ENCODE measurements around the gene KATNB1.

DNA sequence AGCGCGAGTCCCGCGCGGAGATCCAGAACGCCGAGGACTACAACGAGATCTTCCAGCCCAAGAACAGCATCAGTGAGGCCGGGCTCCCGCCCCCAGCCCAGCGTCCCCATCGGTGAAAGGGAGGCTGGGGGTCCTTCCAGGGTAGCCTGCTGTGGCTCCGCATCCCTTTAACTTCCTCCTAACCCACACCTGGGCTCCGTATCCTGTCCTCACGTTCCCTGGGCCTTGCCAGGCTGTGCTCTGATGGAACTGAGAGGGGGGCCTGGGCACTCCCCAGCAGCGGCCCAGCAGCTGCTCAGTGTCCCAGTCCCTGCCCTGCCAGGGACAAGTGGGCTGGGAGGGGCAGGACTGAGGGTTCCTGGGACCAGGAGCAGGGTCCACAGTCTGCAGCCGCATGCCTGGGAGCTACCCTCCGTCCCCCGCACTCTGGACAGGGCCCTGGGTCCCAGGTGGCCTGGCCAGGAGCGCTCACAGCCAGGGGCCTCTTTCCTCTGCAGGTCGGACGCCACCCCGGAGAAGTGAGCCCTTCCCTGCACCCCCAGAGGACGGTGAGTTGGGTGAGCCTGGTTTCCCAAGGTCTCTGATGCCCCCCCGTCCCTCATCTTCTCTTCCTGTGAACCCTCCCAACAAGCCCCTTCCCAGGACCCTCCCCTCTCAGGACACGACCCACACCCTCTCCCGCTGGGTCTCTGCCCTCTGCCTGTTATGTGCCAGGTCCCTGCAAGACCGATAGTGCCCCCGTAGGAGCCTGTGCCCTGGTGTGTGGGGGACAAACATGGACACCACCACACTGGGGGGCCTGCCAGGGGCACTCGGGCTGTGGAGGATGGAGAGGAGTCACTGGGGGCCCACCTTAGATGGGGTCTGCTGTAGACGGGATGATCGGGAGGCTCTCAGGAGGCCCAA lies 18.1 kb downstream of the KATNB1 start:
- TF ChIP-seq, protein P1, sequence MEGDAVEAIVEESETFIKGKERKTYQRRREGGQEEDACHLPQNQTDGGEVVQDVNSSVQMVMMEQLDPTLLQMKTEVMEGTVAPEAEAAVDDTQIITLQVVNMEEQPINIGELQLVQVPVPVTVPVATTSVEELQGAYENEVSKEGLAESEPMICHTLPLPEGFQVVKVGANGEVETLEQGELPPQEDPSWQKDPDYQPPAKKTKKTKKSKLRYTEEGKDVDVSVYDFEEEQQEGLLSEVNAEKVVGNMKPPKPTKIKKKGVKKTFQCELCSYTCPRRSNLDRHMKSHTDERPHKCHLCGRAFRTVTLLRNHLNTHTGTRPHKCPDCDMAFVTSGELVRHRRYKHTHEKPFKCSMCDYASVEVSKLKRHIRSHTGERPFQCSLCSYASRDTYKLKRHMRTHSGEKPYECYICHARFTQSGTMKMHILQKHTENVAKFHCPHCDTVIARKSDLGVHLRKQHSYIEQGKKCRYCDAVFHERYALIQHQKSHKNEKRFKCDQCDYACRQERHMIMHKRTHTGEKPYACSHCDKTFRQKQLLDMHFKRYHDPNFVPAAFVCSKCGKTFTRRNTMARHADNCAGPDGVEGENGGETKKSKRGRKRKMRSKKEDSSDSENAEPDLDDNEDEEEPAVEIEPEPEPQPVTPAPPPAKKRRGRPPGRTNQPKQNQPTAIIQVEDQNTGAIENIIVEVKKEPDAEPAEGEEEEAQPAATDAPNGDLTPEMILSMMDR (IDR thresholded peaks at IDR 0.05; ENCODE audit: poor library complexity, severe bottlenecking): no peak
- TF ChIP-seq, protein P2, sequence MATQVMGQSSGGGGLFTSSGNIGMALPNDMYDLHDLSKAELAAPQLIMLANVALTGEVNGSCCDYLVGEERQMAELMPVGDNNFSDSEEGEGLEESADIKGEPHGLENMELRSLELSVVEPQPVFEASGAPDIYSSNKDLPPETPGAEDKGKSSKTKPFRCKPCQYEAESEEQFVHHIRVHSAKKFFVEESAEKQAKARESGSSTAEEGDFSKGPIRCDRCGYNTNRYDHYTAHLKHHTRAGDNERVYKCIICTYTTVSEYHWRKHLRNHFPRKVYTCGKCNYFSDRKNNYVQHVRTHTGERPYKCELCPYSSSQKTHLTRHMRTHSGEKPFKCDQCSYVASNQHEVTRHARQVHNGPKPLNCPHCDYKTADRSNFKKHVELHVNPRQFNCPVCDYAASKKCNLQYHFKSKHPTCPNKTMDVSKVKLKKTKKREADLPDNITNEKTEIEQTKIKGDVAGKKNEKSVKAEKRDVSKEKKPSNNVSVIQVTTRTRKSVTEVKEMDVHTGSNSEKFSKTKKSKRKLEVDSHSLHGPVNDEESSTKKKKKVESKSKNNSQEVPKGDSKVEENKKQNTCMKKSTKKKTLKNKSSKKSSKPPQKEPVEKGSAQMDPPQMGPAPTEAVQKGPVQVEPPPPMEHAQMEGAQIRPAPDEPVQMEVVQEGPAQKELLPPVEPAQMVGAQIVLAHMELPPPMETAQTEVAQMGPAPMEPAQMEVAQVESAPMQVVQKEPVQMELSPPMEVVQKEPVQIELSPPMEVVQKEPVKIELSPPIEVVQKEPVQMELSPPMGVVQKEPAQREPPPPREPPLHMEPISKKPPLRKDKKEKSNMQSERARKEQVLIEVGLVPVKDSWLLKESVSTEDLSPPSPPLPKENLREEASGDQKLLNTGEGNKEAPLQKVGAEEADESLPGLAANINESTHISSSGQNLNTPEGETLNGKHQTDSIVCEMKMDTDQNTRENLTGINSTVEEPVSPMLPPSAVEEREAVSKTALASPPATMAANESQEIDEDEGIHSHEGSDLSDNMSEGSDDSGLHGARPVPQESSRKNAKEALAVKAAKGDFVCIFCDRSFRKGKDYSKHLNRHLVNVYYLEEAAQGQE (IDR thresholded peaks at IDR 0.05; ENCODE audit: borderline replicate concordance): no peak
- TF ChIP-seq EP300 (conservative IDR thresholded peaks at IDR 0.05; ENCODE audit: poor library complexity, severe bottlenecking): no peak
- no peak for TF ChIP-seq EZH2 (IDR thresholded peaks at IDR 0.05; ENCODE audit: borderline replicate concordance, insufficient read depth, low read length, poor library complexity, severe bottlenecking)

Data from neural cell (in vitro differentiated cells).